Mesendoderm (in vitro differentiated cells): Measurements from ENCODE around the gene LRRC4C.

ENCODE experiments used
- DNase-seq: peaks from one replicate; pipeline ENCODE4 v3.0.0; 2013
- H2AK5ac ChIP-seq: 2 replicates; pipeline ENCODE4 v1.6.1; 2013; ENCODE audit warnings: low read length, inconsistent platforms
- H2BK120ac ChIP-seq: 2 replicates; pipeline ENCODE4 v1.6.1; 2013; ENCODE audit warnings: low read depth, mild to moderate bottlenecking, low read length, moderate library complexity, mixed read lengths
- H2BK15ac ChIP-seq: replicated peaks from 2 replicates; pipeline ENCODE4 v1.6.1; 2013; ENCODE audit warnings: low read depth, mild to moderate bottlenecking, moderate library complexity
- H2BK5ac ChIP-seq: 2 replicates; pipeline ENCODE4 v1.6.1; 2013; ENCODE audit warnings: low read length, inconsistent platforms
- H3K18ac ChIP-seq: 2 replicates; pipeline ENCODE4 v1.6.1; 2013; ENCODE audit warnings: mild to moderate bottlenecking, low read length, mixed read lengths
- H3K23ac ChIP-seq: one replicate; pipeline ENCODE4 v1.6.1; 2013; ENCODE audit warnings: low read length
- H3K27ac ChIP-seq: 2 replicates; pipeline ENCODE4 v1.5.1; 2013; ENCODE audit warnings: low read depth, mild to moderate bottlenecking, inconsistent platforms, low read length, moderate library complexity
- H3K27me3 ChIP-seq: 2 replicates; pipeline ENCODE4 v1.6.1; 2013; ENCODE audit warnings: low read length, control low read depth, mild to moderate bottlenecking, inconsistent platforms; ENCODE audit not compliant: insufficient read depth, poor library complexity
- H3K36me3 ChIP-seq: 2 replicates; pipeline ENCODE4 v1.6.1; 2013; ENCODE audit warnings: low read length, inconsistent platforms; ENCODE audit not compliant: control insufficient read depth, insufficient read depth
- H3K4ac ChIP-seq: one replicate; pipeline ENCODE4 v1.6.1; 2013; ENCODE audit warnings: low read depth, mild to moderate bottlenecking, low read length, moderate library complexity
- H3K4me1 ChIP-seq: 2 replicates; pipeline ENCODE4 v1.6.1; 2013; ENCODE audit warnings: low read depth, low read length, inconsistent platforms; ENCODE audit not compliant: control insufficient read depth
- H3K4me2 ChIP-seq: 2 replicates; pipeline ENCODE4 v1.6.1; 2013; ENCODE audit warnings: low read length
- H3K4me3 ChIP-seq: 2 replicates; pipeline ENCODE4 v1.5.1; 2013; ENCODE audit warnings: mild to moderate bottlenecking, low read length
- H3K56ac ChIP-seq: one replicate; pipeline ENCODE4 v1.6.1; 2013; ENCODE audit warnings: low read length
- H3K79me1 ChIP-seq: 2 replicates; pipeline ENCODE4 v1.6.1; 2013; ENCODE audit warnings: low read length, inconsistent platforms
- H3K79me2 ChIP-seq: 2 replicates; pipeline ENCODE4 v1.6.1; 2013; ENCODE audit warnings: mild to moderate bottlenecking, low read length; ENCODE audit not compliant: control insufficient read depth, insufficient read depth
- H3K9ac ChIP-seq: 2 replicates; pipeline ENCODE4 v1.6.1; 2013; ENCODE audit warnings: low read length, inconsistent platforms
- H4K5ac ChIP-seq: one replicate; pipeline ENCODE4 v1.6.1; 2013; ENCODE audit warnings: low read length
- H4K8ac ChIP-seq: one replicate; pipeline ENCODE4 v1.6.1; 2013; ENCODE audit warnings: low read depth, mild to moderate bottlenecking, control low read depth, low read length, moderate library complexity
- WGBS: extraction: QIAGEN DNeasy Blood & Tissue Kit; methylation state at CpG from one replicate; pipeline ENCODE4 v1.1.7; 2013; ENCODE audit warnings: low lambda C conversion rate, missing lambda C conversion rate; ENCODE audit not compliant: insufficient coverage; ENCODE audit errors: extremely low coverage; 5-methylcytosine and 5-hydroxymethylcytosine counted together

LRRC4C gene

GRCh38 chr11:41307296-41308080, 152.0 kb downstream of the LRRC4C start:
- no CpG with 5 or more reads among the region's 5 CpGs for WGBS
- Histone ChIP-seq H2AK5ac (no peak overlapping the region), H3K27ac (no peak overlapping the region)

GRCh38 chr11:41306431-41306830, 153.0 kb downstream of the LRRC4C start:
- H3K4ac ChIP-seq: no peak overlapping the region
- no peak overlapping the region for H3K4me3 ChIP-seq
- DNase-seq: no peak
- no peak overlapping the region for H2AK5ac ChIP-seq
- H3K4me2 ChIP-seq: no peak overlapping the region
- no peak overlapping the region for H2BK5ac ChIP-seq
- no peak overlapping the region for H3K27ac ChIP-seq
- no peak overlapping the region for H2BK15ac ChIP-seq
- no peaks in the 10 kb centered on the region for H3K79me1 ChIP-seq
- no peak overlapping the region for H3K56ac ChIP-seq
- no peaks in the 10 kb centered on the region for H3K36me3 ChIP-seq
- no peak overlapping the region for H3K9ac ChIP-seq
- H2BK120ac ChIP-seq: no peak overlapping the region
- H4K5ac ChIP-seq: no peak overlapping the region
- H3K23ac ChIP-seq: no peak overlapping the region
- H3K18ac ChIP-seq: no peak overlapping the region
- no CpG with 5 or more reads among the region's 3 CpGs for WGBS
- H3K27me3 ChIP-seq: no peaks in the 10 kb centered on the region
- no peak overlapping the region for H4K8ac ChIP-seq
- H3K4me1 ChIP-seq: peaks cover 2% of the 10 kb centered on the region
- H3K79me2 ChIP-seq: no peaks in the 10 kb centered on the region

More at GRCh38 chr11:41307296-41308080, 152.0 kb downstream of the LRRC4C start:
- H2BK120ac ChIP-seq: no peak overlapping the region
- H2BK5ac ChIP-seq: no peak overlapping the region
- H3K79me1 ChIP-seq: no peaks in the 10 kb centered on the region
- no peak overlapping the region for H3K4me3 ChIP-seq
- peaks cover 2% of the 10 kb centered on the region for H3K4me1 ChIP-seq
- H3K23ac ChIP-seq: no peak overlapping the region
- DNase-seq: no peak
- no peak overlapping the region for H2BK15ac ChIP-seq
- H3K79me2 ChIP-seq: no peaks in the 10 kb centered on the region
- no peak overlapping the region for H3K4ac ChIP-seq
- no peaks in the 10 kb centered on the region for H3K27me3 ChIP-seq
- H3K9ac ChIP-seq: no peak overlapping the region
- H3K56ac ChIP-seq: no peak overlapping the region
- H4K5ac ChIP-seq: no peak overlapping the region
- H3K36me3 ChIP-seq: no peaks in the 10 kb centered on the region
- H3K4me2 ChIP-seq: no peak overlapping the region
- no peak overlapping the region for H3K18ac ChIP-seq
- H4K8ac ChIP-seq: no peak overlapping the region

- Histone ChIP-seq H3K23ac (no peak overlapping the region), H2BK5ac (no peak overlapping the region), H3K27me3 (no peaks in the 10 kb centered on the region), H2AK5ac (no peak overlapping the region), H3K56ac (no peak overlapping the region), H3K4me2 (no peak overlapping the region), H3K4me3 (no peak overlapping the region), H2BK15ac (no peak overlapping the region), H4K8ac (no peak overlapping the region), H3K4me1 (no peaks in the 10 kb centered on the region), H4K5ac (no peak overlapping the region), H3K79me1 (no peaks in the 10 kb centered on the region), H3K36me3 (no peaks in the 10 kb centered on the region), H3K27ac (no peak overlapping the region), H3K18ac (no peak overlapping the region), H3K4ac (no peak overlapping the region), H2BK120ac (no peak overlapping the region), H3K79me2 (no peaks in the 10 kb centered on the region), H3K9ac (no peak overlapping the region)
- no CpG with 5 or more reads among the region's 4 CpGs for WGBS
- no peak for DNase-seq
Observed at GRCh38 chr11:41301023-41301422, 158.4 kb downstream of the LRRC4C start.

- Histone ChIP-seq H2BK15ac (peak overlapping the region; percentile 25), H4K5ac (no peak overlapping the region), H2BK5ac (no peak overlapping the region), H3K4me1 (no peaks in the 10 kb centered on the region), H3K4me3 (no peak overlapping the region), H3K23ac (no peak overlapping the region), H3K4me2 (no peak overlapping the region), H2AK5ac (no peak overlapping the region), H2BK120ac (no peak overlapping the region), H4K8ac (no peak overlapping the region), H3K36me3 (no peaks in the 10 kb centered on the region), H3K79me1 (no peaks in the 10 kb centered on the region), H3K79me2 (no peaks in the 10 kb centered on the region), H3K56ac (no peak overlapping the region), H3K27me3 (no peaks in the 10 kb centered on the region), H3K18ac (no peak overlapping the region), H3K4ac (no peak overlapping the region), H3K9ac (no peak overlapping the region), H3K27ac (no peak overlapping the region)
- no CpG with 5 or more reads among the region's 3 CpGs for WGBS
- peak; percentile 54 for DNase-seq
Observed at GRCh38 chr11:41289408-41289807, 170.0 kb downstream of the LRRC4C start.

GRCh38 chr11:41286751-41287150, 172.7 kb downstream of the LRRC4C start:
- H3K23ac ChIP-seq: no peak overlapping the region
- no peak overlapping the region for H2BK15ac ChIP-seq
- H3K4ac ChIP-seq: no peak overlapping the region
- H3K4me1 ChIP-seq: no peaks in the 10 kb centered on the region
- no peak overlapping the region for H2BK5ac ChIP-seq
- peak; percentile 93 for DNase-seq
- no peaks in the 10 kb centered on the region for H3K79me1 ChIP-seq
- H3K56ac ChIP-seq: no peak overlapping the region
- no peak overlapping the region for H3K27ac ChIP-seq
- H2BK120ac ChIP-seq: no peak overlapping the region
- H3K27me3 ChIP-seq: no peaks in the 10 kb centered on the region
- H2AK5ac ChIP-seq: no peak overlapping the region
- no peaks in the 10 kb centered on the region for H3K36me3 ChIP-seq
- H3K18ac ChIP-seq: no peak overlapping the region
- H3K4me3 ChIP-seq: no peak overlapping the region
- H3K9ac ChIP-seq: no peak overlapping the region
- H4K5ac ChIP-seq: no peak overlapping the region
- H3K79me2 ChIP-seq: no peaks in the 10 kb centered on the region
- no peak overlapping the region for H4K8ac ChIP-seq
- H3K4me2 ChIP-seq: no peak overlapping the region

GRCh38 chr11:41284354-41284753, 175.1 kb downstream of the LRRC4C start:
- no CpG with 5 or more reads among the region's 3 CpGs for WGBS
- Histone ChIP-seq H3K4me2 (no peak overlapping the region), H3K4me1 (no peaks in the 10 kb centered on the region), H3K79me1 (no peaks in the 10 kb centered on the region), H2AK5ac (no peak overlapping the region), H4K5ac (no peak overlapping the region), H3K23ac (no peak overlapping the region), H3K9ac (no peak overlapping the region), H3K27ac (no peak overlapping the region), H3K4me3 (no peak overlapping the region), H3K27me3 (no peaks in the 10 kb centered on the region), H3K56ac (no peak overlapping the region), H4K8ac (no peak overlapping the region), H3K79me2 (no peaks in the 10 kb centered on the region), H3K36me3 (no peaks in the 10 kb centered on the region), H3K4ac (peak overlapping the region; percentile 36), H2BK15ac (no peak overlapping the region), H2BK120ac (no peak overlapping the region), H2BK5ac (no peak overlapping the region), H3K18ac (peak overlapping the region; percentile 68)
- DNase-seq: no peak
